ENCODE measurements around the gene SPRR1A.

SPRR1A gene, protein sequence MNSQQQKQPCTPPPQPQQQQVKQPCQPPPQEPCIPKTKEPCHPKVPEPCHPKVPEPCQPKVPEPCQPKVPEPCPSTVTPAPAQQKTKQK

DNA sequence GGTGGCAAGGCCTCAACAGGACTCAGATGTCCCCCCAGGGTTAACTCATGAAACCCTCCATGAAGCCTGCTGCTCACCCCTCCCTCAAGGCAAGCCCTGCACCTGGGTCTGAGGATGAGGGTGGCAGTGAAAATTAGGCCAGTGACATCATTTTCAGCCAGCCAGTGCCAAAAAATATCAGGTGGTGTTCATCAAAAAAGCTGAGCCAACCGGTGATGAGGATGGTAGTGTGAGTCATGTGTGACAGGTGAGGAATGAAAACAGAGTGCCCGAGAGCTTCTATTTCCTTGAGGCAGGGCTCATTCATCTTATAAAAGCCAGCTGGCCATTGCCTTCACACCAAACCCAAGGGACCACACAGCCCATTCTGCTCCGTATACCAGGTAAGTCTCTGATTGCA lies at the start of gene SPRR1A:
Gene SPRR1A, plus strand, starts transcription at position 339 of the 400 bp plus-strand sequence. CDS start 1,150 bp downstream, outside the sequence.
- no peak within 1 kb of the TSS for H3K9ac ChIP-seq (ENCODE audit: low read depth in 1 of 2, low read length in 2 of 2)
- no peaks in the 10 kb centered on the region for H3K9me3 ChIP-seq (ENCODE audit: control insufficient read depth in 1 of 2, low read length in 2 of 2)

DNA sequence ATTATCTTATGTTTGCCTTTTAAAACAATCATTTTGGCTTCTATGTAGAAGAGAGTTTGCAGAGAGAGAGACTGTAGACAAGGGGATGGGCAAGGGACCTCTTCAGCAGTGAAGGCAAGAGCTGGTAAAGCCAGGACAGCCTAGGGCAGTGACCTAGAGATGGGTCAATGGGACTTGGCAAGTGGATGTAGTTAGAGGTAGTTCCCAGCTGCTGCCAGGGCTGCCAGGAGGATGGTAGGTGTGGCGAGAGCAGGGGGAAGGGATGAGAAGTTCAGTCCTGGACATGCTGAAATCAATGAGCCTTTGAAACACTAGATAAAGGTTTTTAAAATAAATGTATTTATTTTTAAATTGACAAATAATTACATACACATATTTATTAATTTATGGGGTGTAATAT lies 43.3 kb upstream of the SPRR1A start:
- Histone ChIP-seq H3K27ac (ENCODE audit: low read depth, low read length) (no peak overlapping the region), H3K4me3 (ENCODE audit: low read depth in 1 of 2, low read length in 2 of 2) (no peak overlapping the region), H3K36me3 (ENCODE audit: control insufficient read depth in 1 of 2, insufficient read depth in 2 of 2, low read length in 2 of 2) (no peaks in the 10 kb centered on the region), H3K9ac (ENCODE audit: low read depth in 1 of 2, low read length in 2 of 2) (no peak overlapping the region), H3K9me3 (ENCODE audit: control insufficient read depth in 1 of 2, low read length in 2 of 2) (no peaks in the 10 kb centered on the region), H3K27me3 (ENCODE audit: control insufficient read depth in 1 of 2, insufficient read depth in 2 of 2, low read length in 2 of 2) (no peaks in the 10 kb centered on the region), H3K4me1 (ENCODE audit: control insufficient read depth in 1 of 2, insufficient read depth in 2 of 2, low read length in 2 of 2) (no peaks in the 10 kb centered on the region)

More for the DNA sequence above, at the start of gene SPRR1A:
- H3K27ac ChIP-seq (ENCODE audit: low read depth, low read length) = no peak within 1 kb of the TSS
- H3K4me1 ChIP-seq (ENCODE audit: control insufficient read depth in 1 of 2, insufficient read depth in 2 of 2, low read length in 2 of 2) = no peaks in the 10 kb centered on the region
- H3K4me3 ChIP-seq (ENCODE audit: low read depth in 1 of 2, low read length in 2 of 2) = no peak within 1 kb of the TSS
- no peaks in the 10 kb centered on the region for H3K27me3 ChIP-seq (ENCODE audit: control insufficient read depth in 1 of 2, insufficient read depth in 2 of 2, low read length in 2 of 2)
- H3K36me3 ChIP-seq (ENCODE audit: control insufficient read depth in 1 of 2, insufficient read depth in 2 of 2, low read length in 2 of 2) = no peaks in the 10 kb centered on the region

DNA sequence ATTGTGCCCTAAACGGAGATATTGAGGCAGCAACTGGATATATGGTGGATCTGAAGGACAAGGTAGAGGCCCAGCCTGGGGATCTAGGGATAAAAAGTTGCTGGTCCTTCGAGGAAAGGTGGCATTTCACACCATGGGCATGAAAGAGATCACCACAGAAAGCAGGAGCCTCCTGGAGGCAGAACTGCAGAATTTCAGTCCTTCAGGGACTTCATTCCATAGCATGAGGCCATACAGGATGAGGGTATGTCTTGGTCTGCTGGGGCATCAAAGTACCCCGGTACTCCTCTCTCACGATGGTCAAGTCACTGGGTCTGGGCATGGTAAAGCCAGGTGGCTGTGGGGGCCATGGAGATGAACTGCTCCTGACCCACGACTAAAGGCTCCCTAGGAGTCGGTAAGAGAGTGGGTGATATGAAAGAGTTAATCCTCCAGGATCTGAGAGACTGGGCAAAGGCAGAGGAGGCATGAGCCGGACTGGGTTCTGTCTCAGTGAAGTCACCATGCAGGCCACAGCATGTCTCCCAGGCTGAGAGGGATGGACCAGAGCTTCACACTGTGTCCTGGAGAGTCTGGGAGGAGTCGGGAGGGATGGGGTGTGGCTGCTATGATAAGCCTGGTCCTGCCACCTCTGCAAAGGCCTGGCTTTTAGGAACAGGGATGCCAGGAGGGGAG lies 42.7 kb upstream of the SPRR1A start:
- H3K27me3 ChIP-seq (ENCODE audit: control insufficient read depth in 1 of 2, insufficient read depth in 2 of 2, low read length in 2 of 2) = no peaks in the 10 kb centered on the region
- no peaks in the 10 kb centered on the region for H3K4me1 ChIP-seq (ENCODE audit: control insufficient read depth in 1 of 2, insufficient read depth in 2 of 2, low read length in 2 of 2)
- no peaks in the 10 kb centered on the region for H3K36me3 ChIP-seq (ENCODE audit: control insufficient read depth in 1 of 2, insufficient read depth in 2 of 2, low read length in 2 of 2)
- H3K27ac ChIP-seq (ENCODE audit: low read depth, low read length) = no peak overlapping the region
- H3K9ac ChIP-seq (ENCODE audit: low read depth in 1 of 2, low read length in 2 of 2) = no peak overlapping the region
- no peaks in the 10 kb centered on the region for H3K9me3 ChIP-seq (ENCODE audit: control insufficient read depth in 1 of 2, low read length in 2 of 2)
- H3K4me3 ChIP-seq (ENCODE audit: low read depth in 1 of 2, low read length in 2 of 2) = no peak overlapping the region

DNA sequence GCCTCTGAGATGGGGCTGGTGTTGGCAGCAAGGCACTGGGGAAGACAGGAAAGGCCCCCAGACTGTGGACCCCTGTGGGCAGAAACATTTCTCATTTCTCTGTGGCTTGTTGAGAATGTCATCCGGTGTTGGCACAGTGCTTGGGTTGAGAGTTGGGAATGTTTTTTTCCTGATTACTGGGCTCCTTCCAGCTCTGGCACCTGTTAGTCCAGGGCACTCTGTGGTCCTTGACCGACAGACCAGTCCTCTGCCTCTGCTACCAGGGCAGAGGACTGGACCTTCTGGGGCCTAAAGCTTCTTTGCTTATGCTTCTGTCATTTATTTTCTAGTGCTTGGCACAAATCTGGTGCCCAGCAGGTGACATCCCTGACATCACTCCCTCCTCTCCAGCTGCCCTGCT lies 41.7 kb upstream of the SPRR1A start:
- Histone ChIP-seq H3K36me3 (ENCODE audit: control insufficient read depth in 1 of 2, insufficient read depth in 2 of 2, low read length in 2 of 2) (no peaks in the 10 kb centered on the region), H3K4me3 (ENCODE audit: low read depth in 1 of 2, low read length in 2 of 2) (no peak overlapping the region), H3K9ac (ENCODE audit: low read depth in 1 of 2, low read length in 2 of 2) (no peak overlapping the region), H3K27me3 (ENCODE audit: control insufficient read depth in 1 of 2, insufficient read depth in 2 of 2, low read length in 2 of 2) (peaks cover 0 to 3% of the 10 kb centered on the region in 2 donors), H3K4me1 (ENCODE audit: control insufficient read depth in 1 of 2, insufficient read depth in 2 of 2, low read length in 2 of 2) (no peaks in the 10 kb centered on the region), H3K9me3 (ENCODE audit: control insufficient read depth in 1 of 2, low read length in 2 of 2) (no peaks in the 10 kb centered on the region), H3K27ac (ENCODE audit: low read depth, low read length) (no peak overlapping the region)

DNA sequence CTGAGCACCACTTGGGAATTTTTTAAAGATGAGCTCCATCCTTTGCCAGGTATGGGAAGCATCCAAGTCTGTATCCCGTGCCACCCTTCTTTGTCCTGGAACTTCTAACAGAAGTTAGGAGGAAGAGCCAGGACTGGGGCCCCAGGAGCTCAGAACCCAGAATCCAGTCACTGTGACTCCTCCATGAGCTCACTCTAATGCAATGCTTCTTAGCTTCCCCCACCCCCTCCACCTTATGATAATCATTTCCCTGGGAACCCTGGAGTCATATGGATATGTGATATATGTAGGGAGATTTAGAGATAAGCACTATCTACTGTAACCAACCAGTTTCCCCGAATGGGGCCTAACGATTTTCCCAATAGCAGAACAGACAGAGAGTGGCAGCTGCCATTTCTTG lies 37.6 kb upstream of the SPRR1A start:
- Histone ChIP-seq H3K9ac (ENCODE audit: low read depth in 1 of 2, low read length in 2 of 2) (no peak overlapping the region), H3K4me1 (ENCODE audit: control insufficient read depth in 1 of 2, insufficient read depth in 2 of 2, low read length in 2 of 2) (no peaks in the 10 kb centered on the region), H3K36me3 (ENCODE audit: control insufficient read depth in 1 of 2, insufficient read depth in 2 of 2, low read length in 2 of 2) (no peaks in the 10 kb centered on the region), H3K27ac (ENCODE audit: low read depth, low read length) (no peak overlapping the region), H3K27me3 (ENCODE audit: control insufficient read depth in 1 of 2, insufficient read depth in 2 of 2, low read length in 2 of 2) (peaks cover 3 to 4% of the 10 kb centered on the region in 2 donors), H3K9me3 (ENCODE audit: control insufficient read depth in 1 of 2, low read length in 2 of 2) (no peaks in the 10 kb centered on the region), H3K4me3 (ENCODE audit: low read depth in 1 of 2, low read length in 2 of 2) (no peak overlapping the region)

DNA sequence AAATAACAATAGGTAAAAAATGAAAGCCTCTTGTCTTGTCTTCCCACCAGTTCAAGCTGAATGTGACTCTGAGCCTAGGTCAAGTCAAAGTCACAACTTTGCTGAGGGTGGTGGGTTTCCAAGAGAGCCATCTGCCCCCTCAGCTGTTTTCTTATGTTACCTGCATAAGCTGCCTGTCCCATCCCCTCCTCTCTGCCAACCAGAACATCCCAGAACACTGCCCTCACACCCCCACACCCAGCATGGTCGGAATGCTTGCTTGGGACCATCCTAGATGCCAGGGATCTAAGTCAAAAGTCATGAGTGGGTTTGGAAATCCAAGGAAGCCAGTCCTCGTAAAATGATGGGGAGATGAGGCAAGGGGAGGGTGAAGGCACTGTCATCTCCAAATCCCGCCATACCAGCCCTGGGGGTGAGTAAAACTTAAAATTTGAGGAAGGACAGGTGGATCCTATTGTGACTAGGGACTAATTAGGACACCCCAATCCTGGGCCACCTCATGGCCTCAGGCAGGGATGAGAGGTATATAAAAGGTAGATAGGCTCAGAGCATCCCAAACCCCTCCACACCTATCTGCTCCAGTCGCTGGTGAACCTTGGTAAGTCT lies 37.1 kb upstream of the SPRR1A start, which contains the start of gene SPRR5:
Gene SPRR5, plus strand, starts transcription at position 556 of the 606 bp plus-strand sequence. CDS start 1,349 bp downstream, outside the sequence.
- Histone ChIP-seq H3K36me3 (ENCODE audit: control insufficient read depth in 1 of 2, insufficient read depth in 2 of 2, low read length in 2 of 2) (no peaks in the 10 kb centered on the region), H3K4me1 (ENCODE audit: control insufficient read depth in 1 of 2, insufficient read depth in 2 of 2, low read length in 2 of 2) (no peaks in the 10 kb centered on the region), H3K27me3 (ENCODE audit: control insufficient read depth in 1 of 2, insufficient read depth in 2 of 2, low read length in 2 of 2) (peaks cover 3 to 4% of the 10 kb centered on the region in 2 donors), H3K9ac (ENCODE audit: low read depth in 1 of 2, low read length in 2 of 2) (no peak within 1 kb of the TSS), H3K27ac (ENCODE audit: low read depth, low read length) (no peak within 1 kb of the TSS), H3K9me3 (ENCODE audit: control insufficient read depth in 1 of 2, low read length in 2 of 2) (no peaks in the 10 kb centered on the region), H3K4me3 (ENCODE audit: low read depth in 1 of 2, low read length in 2 of 2) (no peak within 1 kb of the TSS)

DNA sequence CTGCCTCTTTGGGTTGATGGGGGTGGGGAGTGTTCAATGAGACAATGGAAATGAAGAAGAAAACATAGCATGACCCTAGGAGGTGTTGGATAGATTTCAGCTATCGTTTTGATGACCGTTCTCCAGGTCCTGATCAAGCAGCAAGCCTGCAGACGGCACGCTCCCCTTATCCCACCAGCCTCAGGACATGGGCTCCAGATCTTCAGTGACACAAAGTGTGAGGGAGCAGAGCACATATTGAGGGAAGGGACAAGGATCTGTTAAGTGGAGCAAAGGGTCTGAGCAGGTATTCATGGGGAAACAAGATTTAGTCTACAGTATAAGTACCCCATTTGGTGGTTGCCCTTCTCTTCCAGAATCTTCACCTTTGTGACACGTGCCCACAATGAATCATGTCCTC lies 32.2 kb upstream of the SPRR1A start:
- H3K36me3 ChIP-seq (ENCODE audit: control insufficient read depth in 1 of 2, insufficient read depth in 2 of 2, low read length in 2 of 2) = no peaks in the 10 kb centered on the region
- H3K4me3 ChIP-seq (ENCODE audit: low read depth in 1 of 2, low read length in 2 of 2) = no peak overlapping the region
- H3K27me3 ChIP-seq (ENCODE audit: control insufficient read depth in 1 of 2, insufficient read depth in 2 of 2, low read length in 2 of 2) = peaks cover 3 to 4% of the 10 kb centered on the region in 2 donors
- no peaks in the 10 kb centered on the region for H3K9me3 ChIP-seq (ENCODE audit: control insufficient read depth in 1 of 2, low read length in 2 of 2)
- H3K4me1 ChIP-seq (ENCODE audit: control insufficient read depth in 1 of 2, insufficient read depth in 2 of 2, low read length in 2 of 2) = no peaks in the 10 kb centered on the region
- no peak overlapping the region for H3K9ac ChIP-seq (ENCODE audit: low read depth in 1 of 2, low read length in 2 of 2)
- no peak overlapping the region for H3K27ac ChIP-seq (ENCODE audit: low read depth, low read length)

DNA sequence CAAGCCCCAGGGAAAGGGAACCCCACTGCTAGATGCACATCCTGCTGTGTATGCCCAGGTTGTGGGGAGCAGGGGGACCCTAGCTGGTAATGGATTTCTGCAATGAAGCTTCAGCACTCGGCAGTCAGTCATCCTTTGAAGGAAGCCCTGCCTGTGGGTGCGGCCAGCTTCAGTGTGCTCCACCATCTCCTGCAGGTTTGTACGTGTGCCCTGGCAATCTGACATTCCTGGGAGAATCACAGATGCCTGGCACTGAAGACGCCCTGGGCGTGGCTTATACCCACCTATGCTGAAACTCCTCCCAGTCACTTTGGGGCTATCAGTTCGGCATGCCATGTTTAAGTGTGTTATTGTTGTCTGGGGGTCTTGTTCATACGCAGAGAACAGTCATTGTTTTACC lies 30.1 kb upstream of the SPRR1A start:
- no peaks in the 10 kb centered on the region for H3K9me3 ChIP-seq (ENCODE audit: control insufficient read depth in 1 of 2, low read length in 2 of 2)
- no peaks in the 10 kb centered on the region for H3K36me3 ChIP-seq (ENCODE audit: control insufficient read depth in 1 of 2, insufficient read depth in 2 of 2, low read length in 2 of 2)
- H3K27me3 ChIP-seq (ENCODE audit: control insufficient read depth in 1 of 2, insufficient read depth in 2 of 2, low read length in 2 of 2) = peaks cover 0 to 3% of the 10 kb centered on the region in 2 donors
- no peaks in the 10 kb centered on the region for H3K4me1 ChIP-seq (ENCODE audit: control insufficient read depth in 1 of 2, insufficient read depth in 2 of 2, low read length in 2 of 2)
- H3K27ac ChIP-seq (ENCODE audit: low read depth, low read length) = no peak overlapping the region
- H3K9ac ChIP-seq (ENCODE audit: low read depth in 1 of 2, low read length in 2 of 2) = no peak overlapping the region
- no peak overlapping the region for H3K4me3 ChIP-seq (ENCODE audit: low read depth in 1 of 2, low read length in 2 of 2)

DNA sequence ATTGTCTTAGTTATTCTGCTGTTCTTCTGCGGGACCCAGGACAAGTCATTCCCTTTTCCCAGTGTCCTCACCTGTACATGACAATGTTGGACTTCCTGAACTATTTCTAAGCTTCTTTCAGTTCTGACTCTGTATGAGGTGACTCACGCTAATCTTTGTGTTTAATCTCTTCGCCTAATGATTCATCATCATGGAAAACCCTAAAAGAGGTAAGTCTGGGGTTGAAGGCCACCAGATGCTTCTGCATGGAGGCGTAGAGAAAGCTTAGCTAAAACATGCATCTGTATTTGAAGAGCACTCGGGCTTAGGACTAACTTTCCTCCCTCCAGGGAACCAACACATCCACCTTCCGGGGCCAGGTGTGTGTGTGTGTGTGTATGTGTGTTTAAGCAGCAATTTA lies 29.4 kb upstream of the SPRR1A start:
- Histone ChIP-seq H3K9me3 (ENCODE audit: control insufficient read depth in 1 of 2, low read length in 2 of 2) (no peaks in the 10 kb centered on the region), H3K27ac (ENCODE audit: low read depth, low read length) (no peak overlapping the region), H3K36me3 (ENCODE audit: control insufficient read depth in 1 of 2, insufficient read depth in 2 of 2, low read length in 2 of 2) (no peaks in the 10 kb centered on the region), H3K4me1 (ENCODE audit: control insufficient read depth in 1 of 2, insufficient read depth in 2 of 2, low read length in 2 of 2) (no peaks in the 10 kb centered on the region), H3K4me3 (ENCODE audit: low read depth in 1 of 2, low read length in 2 of 2) (no peak overlapping the region), H3K27me3 (ENCODE audit: control insufficient read depth in 1 of 2, insufficient read depth in 2 of 2, low read length in 2 of 2) (peaks cover 0 to 5% of the 10 kb centered on the region in 2 donors), H3K9ac (ENCODE audit: low read depth in 1 of 2, low read length in 2 of 2) (no peak overlapping the region)

DNA sequence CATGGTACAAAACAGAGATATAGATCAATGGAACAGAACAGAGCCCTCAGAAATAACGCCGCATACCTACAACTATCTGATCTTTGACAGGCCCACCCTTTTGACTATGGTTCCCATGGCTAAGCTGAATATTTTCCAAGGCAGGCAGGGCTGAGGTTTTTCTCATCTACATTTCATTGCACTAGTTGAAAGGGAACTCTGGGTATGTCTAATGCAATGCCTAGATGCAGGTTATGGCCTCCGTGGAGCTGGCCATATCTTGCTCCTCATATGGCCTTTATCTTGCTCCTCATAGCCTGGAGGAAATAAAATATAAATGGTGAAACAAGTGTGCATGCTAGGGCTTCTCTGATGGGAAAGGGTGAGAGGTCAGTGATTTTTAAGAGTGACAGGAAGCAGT lies 26.3 kb upstream of the SPRR1A start:
- H3K9me3 ChIP-seq (ENCODE audit: control insufficient read depth in 1 of 2, low read length in 2 of 2) = no peaks in the 10 kb centered on the region
- no peak overlapping the region for H3K9ac ChIP-seq (ENCODE audit: low read depth in 1 of 2, low read length in 2 of 2)
- H3K4me3 ChIP-seq (ENCODE audit: low read depth in 1 of 2, low read length in 2 of 2) = no peak overlapping the region
- H3K4me1 ChIP-seq (ENCODE audit: control insufficient read depth in 1 of 2, insufficient read depth in 2 of 2, low read length in 2 of 2) = no peaks in the 10 kb centered on the region
- H3K36me3 ChIP-seq (ENCODE audit: control insufficient read depth in 1 of 2, insufficient read depth in 2 of 2, low read length in 2 of 2) = no peaks in the 10 kb centered on the region
- peaks cover 0 to 6% of the 10 kb centered on the region in 2 donors for H3K27me3 ChIP-seq (ENCODE audit: control insufficient read depth in 1 of 2, insufficient read depth in 2 of 2, low read length in 2 of 2)
- H3K27ac ChIP-seq (ENCODE audit: low read depth, low read length) = no peak overlapping the region

All from duodenal mucosa (tissue), 2 donors.